ENCODE data around the gene AP1S1. TPM values are rescaled to one million over a fixed set of nuclear protein-coding genes. Genes with fewer than 3 reads are reported as not detected.

AP1S1 gene
- polyA plus RNA-seq, 1 donor (not counting 4 experiments of a cell fraction or from before 2014, with no cell fraction given) = 279 TPM

DNA sequence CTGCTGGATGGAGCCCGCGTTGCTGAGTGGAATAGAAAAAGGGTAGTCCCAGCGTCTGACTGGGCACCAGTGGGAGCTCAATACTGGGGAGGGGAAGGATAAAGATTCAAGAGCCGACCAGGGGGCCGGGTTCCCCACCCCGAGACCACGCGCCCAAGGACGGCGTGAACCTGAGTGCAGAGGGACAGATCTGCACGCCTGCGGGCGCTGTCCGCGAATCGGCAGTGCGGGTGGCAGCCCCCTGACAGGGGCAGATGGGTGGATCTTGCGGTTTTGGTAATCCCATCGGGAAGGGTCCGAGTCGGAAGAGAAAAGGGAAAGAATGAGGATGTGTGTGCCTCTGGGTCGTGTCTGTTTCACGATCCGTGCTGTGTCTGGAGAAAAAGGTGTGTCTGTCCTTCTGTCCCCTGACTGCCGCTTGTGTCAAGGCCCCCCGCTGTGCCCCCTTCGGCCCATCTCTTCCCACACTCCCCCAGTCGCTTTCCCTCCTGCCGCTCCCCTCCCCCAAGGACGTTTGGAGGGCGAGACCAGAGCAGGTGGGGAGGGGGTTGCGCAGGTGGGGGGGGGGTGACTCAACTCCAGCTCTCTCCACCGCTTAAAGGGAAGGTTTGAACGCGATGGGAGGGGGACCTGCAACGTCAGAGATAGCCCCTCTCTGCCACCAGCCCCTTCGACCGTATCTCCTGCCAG is 11.8 kb downstream of the AP1S1 start:
- TF ChIP-seq, protein P1, sequence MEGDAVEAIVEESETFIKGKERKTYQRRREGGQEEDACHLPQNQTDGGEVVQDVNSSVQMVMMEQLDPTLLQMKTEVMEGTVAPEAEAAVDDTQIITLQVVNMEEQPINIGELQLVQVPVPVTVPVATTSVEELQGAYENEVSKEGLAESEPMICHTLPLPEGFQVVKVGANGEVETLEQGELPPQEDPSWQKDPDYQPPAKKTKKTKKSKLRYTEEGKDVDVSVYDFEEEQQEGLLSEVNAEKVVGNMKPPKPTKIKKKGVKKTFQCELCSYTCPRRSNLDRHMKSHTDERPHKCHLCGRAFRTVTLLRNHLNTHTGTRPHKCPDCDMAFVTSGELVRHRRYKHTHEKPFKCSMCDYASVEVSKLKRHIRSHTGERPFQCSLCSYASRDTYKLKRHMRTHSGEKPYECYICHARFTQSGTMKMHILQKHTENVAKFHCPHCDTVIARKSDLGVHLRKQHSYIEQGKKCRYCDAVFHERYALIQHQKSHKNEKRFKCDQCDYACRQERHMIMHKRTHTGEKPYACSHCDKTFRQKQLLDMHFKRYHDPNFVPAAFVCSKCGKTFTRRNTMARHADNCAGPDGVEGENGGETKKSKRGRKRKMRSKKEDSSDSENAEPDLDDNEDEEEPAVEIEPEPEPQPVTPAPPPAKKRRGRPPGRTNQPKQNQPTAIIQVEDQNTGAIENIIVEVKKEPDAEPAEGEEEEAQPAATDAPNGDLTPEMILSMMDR (optimal IDR thresholded peaks at IDR 0.05 in 1 of 3, IDR thresholded peaks at IDR 0.05 in 1 of 3, conservative IDR thresholded peaks at IDR 0.05 in 1 of 3; ENCODE audit: extremely low read depth in 1 of 3, insufficient read depth in 2 of 3, low read length in 3 of 3) = no peak
- TF ChIP-seq EZH2 (IDR thresholded peaks at IDR 0.05; ENCODE audit: low read length) = peak; percentile 68
- DNase-seq (ENCODE audit: low read depth, low spot score) = no peak
- H3K27ac ChIP-seq (ENCODE audit: control insufficient read depth, insufficient read depth, low read length) = no peak overlapping the region
- no peaks in the 10 kb centered on the region for H3K9me1 ChIP-seq (ENCODE audit: control insufficient read depth, extremely low read depth, insufficient read depth, low read length)
- H3K4me2 ChIP-seq (ENCODE audit: control insufficient read depth, extremely low read depth, insufficient read depth, low read depth, low read length) = peak overlapping the region; percentile 91
- H3K9me3 ChIP-seq (ENCODE audit: control insufficient read depth, low read depth, low read length) = no peaks in the 10 kb centered on the region
- H3K4me3 ChIP-seq (ENCODE audit: control insufficient read depth in 2 of 3, extremely low read depth in 1 of 3, insufficient read depth in 2 of 3, low read depth in 1 of 3, low read length in 3 of 3) = peak overlapping the region; percentile 21 to 64 (median 62)
- H4K20me1 ChIP-seq (ENCODE audit: control insufficient read depth, extremely low read depth, insufficient read depth, low read length) = peaks cover 3% of the 10 kb centered on the region
- dilution Hi-C loops (cut with MboI; ENCODE audit: extremely low pct_ligation_motif_present, low sequenced_read_pairs) = no loop called here
- FAIRE-seq = no peak
- peaks cover 63% of the 10 kb centered on the region for H3K27me3 ChIP-seq (ENCODE audit: control insufficient read depth, extremely low read depth, insufficient read depth, low read length)
- no peak overlapping the region for H3K9ac ChIP-seq (ENCODE audit: control insufficient read depth, extremely low read depth, insufficient read depth, low read length)
- H3K4me1 ChIP-seq (ENCODE audit: control insufficient read depth, extremely low read depth, insufficient read depth, low read length) = peaks cover 34% of the 10 kb centered on the region
- peaks cover 1 to 13% of the 10 kb centered on the region in 2 experiments for H3K36me3 ChIP-seq (ENCODE audit: control insufficient read depth in 2 of 2, extremely low read depth in 1 of 2, insufficient read depth in 2 of 2, low read length in 2 of 2)
- H2AFZ ChIP-seq (ENCODE audit: control insufficient read depth, low read length) = peak overlapping the region; percentile 37
- H3K79me2 ChIP-seq (ENCODE audit: control insufficient read depth, insufficient read depth, low read length) = no peaks in the 10 kb centered on the region

DNA sequence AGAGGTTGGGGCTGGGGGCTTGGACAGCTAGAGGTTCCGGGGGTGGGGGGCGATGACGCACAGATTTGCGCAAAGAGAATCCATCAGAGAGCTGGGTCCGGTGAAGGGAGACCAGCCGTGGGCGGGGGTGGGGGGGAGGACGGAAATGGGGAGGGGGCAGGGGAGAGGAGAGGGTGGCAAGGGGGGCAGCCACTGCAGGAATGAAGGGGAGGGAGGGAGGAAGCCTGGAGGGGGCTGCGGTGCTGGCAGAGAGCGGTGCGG is 12.3 kb downstream of the AP1S1 start:
- Histone ChIP-seq H3K36me3 (ENCODE audit: control insufficient read depth in 2 of 2, extremely low read depth in 1 of 2, insufficient read depth in 2 of 2, low read length in 2 of 2) (peaks cover 0 to 8% of the 10 kb centered on the region in 2 experiments), H3K79me2 (ENCODE audit: control insufficient read depth, insufficient read depth, low read length) (no peaks in the 10 kb centered on the region), H3K9me3 (ENCODE audit: control insufficient read depth, low read depth, low read length) (no peaks in the 10 kb centered on the region), H3K9ac (ENCODE audit: control insufficient read depth, extremely low read depth, insufficient read depth, low read length) (no peak overlapping the region), H3K4me2 (ENCODE audit: control insufficient read depth, extremely low read depth, insufficient read depth, low read depth, low read length) (no peak overlapping the region), H3K4me3 (ENCODE audit: control insufficient read depth in 2 of 3, extremely low read depth in 1 of 3, insufficient read depth in 2 of 3, low read depth in 1 of 3, low read length in 3 of 3) (no peak overlapping the region), H3K27me3 (ENCODE audit: control insufficient read depth, extremely low read depth, insufficient read depth, low read length) (peaks cover 68% of the 10 kb centered on the region), H3K27ac (ENCODE audit: control insufficient read depth, insufficient read depth, low read length) (no peak overlapping the region), H4K20me1 (ENCODE audit: control insufficient read depth, extremely low read depth, insufficient read depth, low read length) (peaks cover 3% of the 10 kb centered on the region), H2AFZ (ENCODE audit: control insufficient read depth, low read length) (no peak overlapping the region), H3K4me1 (ENCODE audit: control insufficient read depth, extremely low read depth, insufficient read depth, low read length) (peaks cover 34% of the 10 kb centered on the region), H3K9me1 (ENCODE audit: control insufficient read depth, extremely low read depth, insufficient read depth, low read length) (no peaks in the 10 kb centered on the region)
- dilution Hi-C loops (cut with MboI; ENCODE audit: extremely low pct_ligation_motif_present, low sequenced_read_pairs) = no loop called here
- FAIRE-seq (no peak), DNase-seq (ENCODE audit: low read depth, low spot score) (no peak)
- TF ChIP-seq, protein P1 (optimal IDR thresholded peaks at IDR 0.05 in 1 of 3, IDR thresholded peaks at IDR 0.05 in 1 of 3, conservative IDR thresholded peaks at IDR 0.05 in 1 of 3; ENCODE audit: extremely low read depth in 1 of 3, insufficient read depth in 2 of 3, low read length in 3 of 3) = no peak
- TF ChIP-seq EZH2 (IDR thresholded peaks at IDR 0.05; ENCODE audit: low read length) = no peak

Measured in keratinocyte (primary cell).